Karpas-422 (cell line): Measurements from ENCODE around the gene PSAPL1. TPM values are rescaled to one million over a fixed set of nuclear protein-coding genes. Genes with fewer than 3 reads are reported as not detected.

Source experiments
- DNase-seq: peaks from one replicate; pipeline ENCODE4 v3.0.0-alpha.2; 2015
- H2AFZ ChIP-seq: fragments of 200-600 bp; sonication (generic); 2 replicates; pipeline ENCODE4 v1.6.1; 2014; ENCODE audit warnings: antibody characterized with exemption, low read length, mixed read lengths
- H3K27ac ChIP-seq: fragments of 200-600 bp; sonication (generic); 2 replicates; pipeline ENCODE4 v1.5.1; 2014; ENCODE audit warnings: mild to moderate bottlenecking, low read length, moderate library complexity
- H3K27me3 ChIP-seq: fragments of 200-600 bp; sonication (generic); 2 replicates; pipeline ENCODE4 v1.6.1; 2014; ENCODE audit warnings: low read length, mixed read lengths
- H3K36me3 ChIP-seq: fragments of 200-600 bp; sonication (generic); 2 replicates; pipeline ENCODE4 v1.6.1; 2014; ENCODE audit warnings: low read length, mixed read lengths; ENCODE audit not compliant: insufficient read depth
- H3K4me1 ChIP-seq: fragments of 200-600 bp; sonication (generic); 2 replicates; pipeline ENCODE4 v1.6.1; 2014; ENCODE audit warnings: mild to moderate bottlenecking, low read length, mixed read lengths
- H3K4me2 ChIP-seq: fragments of 200-600 bp; sonication (generic); 2 replicates; pipeline ENCODE4 v1.6.1; 2014; ENCODE audit warnings: low read length, low read depth, mild to moderate bottlenecking; ENCODE audit not compliant: poor library complexity, severe bottlenecking
- H3K4me3 ChIP-seq: fragments of 200-600 bp; sonication (generic); 2 replicates; pipeline ENCODE4 v1.5.1; 2014; ENCODE audit warnings: mild to moderate bottlenecking, antibody characterized with exemption, low read length, mixed read lengths
- H3K79me2 ChIP-seq: fragments of 200-600 bp; sonication (generic); 2 replicates; pipeline ENCODE4 v1.6.1; 2014; ENCODE audit warnings: mild to moderate bottlenecking, low read length, mixed read lengths
- H3K9ac ChIP-seq: fragments of 200-600 bp; sonication (generic); 2 replicates; pipeline ENCODE4 v1.6.0; 2014; ENCODE audit warnings: low read length
- H3K9me2 ChIP-seq: fragments of 200-600 bp; sonication (generic), shearing (Covaris generic); replicated peaks from 2 replicates; pipeline ENCODE4 v1.6.0; 2014; ENCODE audit warnings: mild to moderate bottlenecking, low read length, moderate library complexity; ENCODE audit not compliant: insufficient read depth
- H3K9me3 ChIP-seq: fragments of 300-700, 200-600 bp; sonication (generic); 2 replicates; pipeline ENCODE4 v1.6.1; 2014; ENCODE audit warnings: low read length, mixed read lengths
- H4K20me1 ChIP-seq: fragments of 200-600 bp; sonication (generic); 2 replicates; pipeline ENCODE4 v1.6.1; 2014; ENCODE audit warnings: mild to moderate bottlenecking, antibody characterized with exemption, low read length, low read depth; ENCODE audit not compliant: insufficient read depth
- total RNA-seq: library from RNA; depleted of rRNA; stranded (reverse); fragments of >200 nt; shearing (Covaris generic); gene quantifications from 2 replicates; pipeline ENCODE4 v1.2.3, GENCODE V29; 2014; ENCODE audit warnings: low replicate concordance

Gene PSAPL1
- total RNA-seq, 1 experiment from 2014 or later: not detected

DNA sequence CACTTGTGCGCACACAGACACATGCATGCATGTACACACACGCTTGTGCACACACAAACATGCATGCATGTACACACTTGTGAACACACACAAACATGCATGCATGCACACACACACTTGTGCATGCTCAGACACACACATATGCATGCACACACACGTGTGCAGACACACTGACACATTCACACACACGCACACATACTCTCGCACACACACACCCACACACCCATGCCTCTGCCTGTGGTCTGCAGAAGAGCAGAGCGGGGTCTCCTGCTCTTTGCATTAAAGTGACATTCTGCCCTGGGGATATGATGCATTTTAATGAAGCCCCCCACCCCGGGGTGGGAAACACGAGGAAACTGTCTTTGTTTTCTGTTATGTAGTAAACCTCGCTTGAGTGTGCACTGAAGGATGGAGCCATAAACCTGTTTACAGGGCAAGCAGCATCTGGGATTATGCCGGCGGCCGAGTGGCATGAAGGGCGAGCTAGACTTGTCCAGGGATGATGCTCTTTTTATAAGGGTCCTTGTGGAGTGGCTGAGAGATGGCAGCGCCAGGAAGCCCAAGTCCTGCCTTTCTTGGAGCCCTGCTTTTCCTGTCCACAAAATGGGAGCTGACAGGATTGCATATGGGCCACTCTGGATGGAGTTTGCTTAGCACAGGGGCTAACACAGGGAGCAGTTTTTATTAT, 17.8 kb downstream of the PSAPL1 start:
- Histone ChIP-seq H4K20me1 (no peaks in the 10 kb centered on the region), H3K9me3 (no peaks in the 10 kb centered on the region), H3K4me1 (no peaks in the 10 kb centered on the region), H3K4me3 (no peak overlapping the region), H3K9ac (no peak overlapping the region), H3K9me2 (no peaks in the 10 kb centered on the region), H3K4me2 (no peak overlapping the region), H2AFZ (no peak overlapping the region), H3K27ac (no peak overlapping the region), H3K27me3 (no peaks in the 10 kb centered on the region), H3K79me2 (no peaks in the 10 kb centered on the region), H3K36me3 (no peaks in the 10 kb centered on the region)
- DNase-seq: no peak

DNA sequence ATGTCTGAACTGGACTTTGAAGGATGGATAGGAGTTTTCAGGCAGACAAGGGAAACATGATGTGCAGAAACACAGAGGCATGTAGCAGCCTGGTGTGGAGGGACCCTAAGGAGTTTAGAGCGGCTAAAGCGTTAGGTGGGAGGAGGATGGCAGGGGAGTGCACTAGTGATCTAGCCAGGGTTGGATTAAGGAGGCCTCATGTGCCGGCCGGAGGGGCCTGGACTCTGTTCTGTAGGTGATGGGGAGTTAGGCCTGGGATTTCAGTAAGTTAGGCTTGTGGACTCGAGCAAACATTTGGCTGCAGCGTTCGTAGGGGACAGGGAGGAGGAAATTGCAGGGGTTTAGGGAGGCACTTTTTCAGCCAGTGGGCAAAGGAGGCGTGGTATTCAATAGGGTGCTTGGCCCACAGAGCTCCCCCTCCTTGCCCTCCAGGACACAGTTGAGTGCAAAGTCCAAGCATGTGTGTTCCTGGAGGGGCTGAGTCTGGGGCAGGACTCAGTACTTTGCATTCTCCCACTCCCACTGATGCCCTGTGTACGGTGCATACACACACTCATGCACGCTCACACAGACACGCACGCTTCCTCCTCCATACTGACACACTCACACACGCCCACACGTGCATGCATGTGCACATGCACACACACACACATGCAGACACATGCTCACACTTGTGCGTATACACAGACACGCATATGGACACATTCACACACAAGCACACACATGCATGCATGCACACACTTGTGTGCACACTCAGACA, 18.6 kb downstream of the PSAPL1 start:
- Histone ChIP-seq H3K4me2 (no peak overlapping the region), H3K36me3 (no peaks in the 10 kb centered on the region), H3K27me3 (no peaks in the 10 kb centered on the region), H3K79me2 (no peaks in the 10 kb centered on the region), H3K4me1 (no peaks in the 10 kb centered on the region), H3K9me3 (no peaks in the 10 kb centered on the region), H3K27ac (no peak overlapping the region), H3K4me3 (no peak overlapping the region), H4K20me1 (no peaks in the 10 kb centered on the region), H3K9ac (no peak overlapping the region), H3K9me2 (no peaks in the 10 kb centered on the region), H2AFZ (no peak overlapping the region)
- DNase-seq: no peak

DNA sequence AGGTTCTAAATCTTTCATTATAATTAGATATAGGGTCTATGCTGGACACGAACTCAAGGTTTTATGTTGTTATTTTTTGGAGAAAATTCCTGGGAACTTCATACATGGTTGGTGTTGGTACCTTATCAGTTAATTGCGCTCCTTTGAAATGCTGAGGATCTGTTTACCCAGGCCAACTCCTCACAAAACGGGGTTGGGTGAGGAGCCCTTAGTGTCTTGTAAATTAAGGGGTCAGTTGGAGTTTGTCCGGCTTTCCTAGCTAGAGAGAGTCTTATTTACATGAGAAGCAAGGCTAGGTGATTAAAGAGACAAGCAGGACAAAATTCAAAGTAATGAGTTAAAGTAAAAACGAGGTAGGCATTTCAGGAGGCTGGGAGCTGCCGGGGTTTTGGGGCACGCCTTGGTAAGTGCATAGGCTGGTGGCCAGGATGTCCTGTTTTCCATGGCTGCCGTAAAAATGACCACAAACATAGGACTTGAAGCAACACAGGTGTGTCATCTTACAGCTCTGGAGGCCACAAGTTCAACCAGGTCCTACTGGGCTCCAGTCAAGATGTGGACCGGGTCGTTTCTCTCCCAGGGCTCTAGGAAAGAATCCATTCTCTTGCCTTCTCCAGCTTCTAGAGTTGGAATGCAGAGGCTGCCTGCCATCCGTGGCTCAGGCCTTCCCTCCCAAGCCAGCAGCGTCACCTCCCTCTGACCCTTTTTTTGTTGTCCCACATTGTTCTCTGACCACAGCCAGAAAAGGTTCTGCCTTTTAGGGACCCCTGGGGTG, 19.8 kb downstream of the PSAPL1 start:
- no peak overlapping the region for H3K4me2 ChIP-seq
- H3K9me3 ChIP-seq: no peaks in the 10 kb centered on the region
- no peaks in the 10 kb centered on the region for H4K20me1 ChIP-seq
- no peaks in the 10 kb centered on the region for H3K9me2 ChIP-seq
- no peak overlapping the region for H3K9ac ChIP-seq
- no peaks in the 10 kb centered on the region for H3K27me3 ChIP-seq
- H3K27ac ChIP-seq: no peak overlapping the region
- H2AFZ ChIP-seq: no peak overlapping the region
- no peaks in the 10 kb centered on the region for H3K4me1 ChIP-seq
- no peak overlapping the region for H3K4me3 ChIP-seq
- no peaks in the 10 kb centered on the region for H3K36me3 ChIP-seq
- H3K79me2 ChIP-seq: no peaks in the 10 kb centered on the region
- DNase-seq: no peak

DNA sequence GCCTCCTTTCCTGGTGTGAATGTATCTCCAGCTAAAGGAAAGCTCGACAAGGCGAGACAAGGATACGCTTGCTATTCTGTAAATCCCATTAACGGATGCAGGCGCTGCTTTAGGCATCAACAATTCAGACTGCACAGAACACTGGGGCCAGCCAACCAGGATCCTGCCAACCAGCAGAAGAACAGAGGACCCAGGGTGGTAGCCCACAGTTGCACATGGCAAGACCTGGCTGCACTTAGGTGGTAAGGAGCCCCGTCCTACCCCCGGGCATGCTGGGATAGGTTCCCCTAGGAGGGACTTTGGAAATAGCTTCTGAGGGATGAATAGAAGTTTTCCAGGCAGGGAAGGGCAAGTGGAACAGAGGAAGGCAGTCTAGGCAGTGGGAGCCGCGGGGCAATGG, 20.7 kb downstream of the PSAPL1 start:
- Histone ChIP-seq H3K79me2 (no peaks in the 10 kb centered on the region), H3K4me1 (no peaks in the 10 kb centered on the region), H3K9ac (no peak overlapping the region), H3K27ac (no peak overlapping the region), H3K4me3 (no peak overlapping the region), H3K9me3 (no peaks in the 10 kb centered on the region), H4K20me1 (no peaks in the 10 kb centered on the region), H3K4me2 (no peak overlapping the region), H3K9me2 (no peaks in the 10 kb centered on the region), H2AFZ (no peak overlapping the region), H3K27me3 (no peaks in the 10 kb centered on the region), H3K36me3 (no peaks in the 10 kb centered on the region)
- DNase-seq: no peak

DNA sequence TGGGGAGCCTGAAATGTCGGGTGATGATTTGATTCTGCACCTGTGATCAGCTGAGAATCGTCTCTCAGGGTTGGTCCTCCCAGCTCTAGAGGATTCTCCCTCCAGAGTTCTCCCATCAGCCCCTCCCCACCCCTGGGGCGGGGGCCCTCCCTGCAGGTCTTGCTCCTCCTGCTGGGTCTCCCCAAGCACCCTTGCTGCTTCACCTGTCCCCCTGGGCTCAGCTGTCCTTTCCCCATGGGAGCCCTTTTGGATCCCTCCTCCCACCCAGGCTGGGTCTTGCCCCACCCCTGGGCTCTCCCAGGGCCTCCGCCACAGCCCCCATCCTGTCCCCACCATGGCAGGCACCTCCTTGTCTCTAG, 22.2 kb downstream of the PSAPL1 start:
- Histone ChIP-seq H3K4me3 (no peak overlapping the region), H3K9me3 (no peaks in the 10 kb centered on the region)
- DNase-seq: no peak

DNA sequence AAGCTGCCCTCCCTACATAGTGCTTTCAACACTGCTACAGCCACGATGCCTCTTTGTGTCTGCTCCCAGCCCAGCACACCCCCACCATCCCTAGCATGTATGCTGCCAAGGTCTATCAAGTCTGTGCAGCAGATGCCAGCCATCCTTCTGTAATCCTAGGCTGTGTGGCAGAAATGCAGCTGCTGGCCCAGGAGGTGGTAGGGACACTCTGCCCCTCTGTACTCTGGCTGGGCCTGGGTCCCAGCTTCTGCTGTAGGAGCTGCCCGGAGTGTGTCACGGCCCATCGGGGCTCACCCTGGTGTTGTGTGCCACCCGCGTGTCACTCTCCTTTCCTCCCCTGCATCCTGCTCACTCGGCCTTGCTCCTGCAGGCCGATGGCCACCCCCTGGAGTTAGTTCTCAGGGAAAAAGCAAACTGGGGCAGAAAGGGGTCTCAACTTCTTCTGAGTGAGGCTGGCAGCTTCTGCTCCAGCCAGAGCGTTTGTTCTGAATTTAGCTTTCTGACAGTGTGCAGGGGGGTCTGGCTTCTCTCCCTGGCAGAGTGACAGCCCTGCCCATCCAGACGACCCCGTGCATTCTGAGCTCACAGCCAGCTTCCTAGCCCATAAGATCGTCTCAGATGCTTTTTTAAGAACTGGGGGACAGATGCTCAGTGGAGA, 22.7 kb downstream of the PSAPL1 start:
- Histone ChIP-seq H3K4me2 (no peak overlapping the region), H3K36me3 (no peaks in the 10 kb centered on the region), H3K4me1 (no peaks in the 10 kb centered on the region), H4K20me1 (no peaks in the 10 kb centered on the region), H3K9me2 (no peaks in the 10 kb centered on the region), H2AFZ (no peak overlapping the region), H3K4me3 (no peak overlapping the region), H3K27me3 (no peaks in the 10 kb centered on the region), H3K79me2 (no peaks in the 10 kb centered on the region), H3K9ac (no peak overlapping the region), H3K27ac (no peak overlapping the region), H3K9me3 (no peaks in the 10 kb centered on the region)
- no peak for DNase-seq

More for the DNA sequence above, 22.2 kb downstream of the PSAPL1 start:
- Histone ChIP-seq H3K9me2 (no peaks in the 10 kb centered on the region), H2AFZ (no peak overlapping the region), H3K4me1 (no peaks in the 10 kb centered on the region), H3K36me3 (no peaks in the 10 kb centered on the region), H3K4me2 (no peak overlapping the region), H3K9ac (no peak overlapping the region), H3K79me2 (no peaks in the 10 kb centered on the region), H3K27me3 (no peaks in the 10 kb centered on the region), H3K27ac (no peak overlapping the region), H4K20me1 (no peaks in the 10 kb centered on the region)

DNA sequence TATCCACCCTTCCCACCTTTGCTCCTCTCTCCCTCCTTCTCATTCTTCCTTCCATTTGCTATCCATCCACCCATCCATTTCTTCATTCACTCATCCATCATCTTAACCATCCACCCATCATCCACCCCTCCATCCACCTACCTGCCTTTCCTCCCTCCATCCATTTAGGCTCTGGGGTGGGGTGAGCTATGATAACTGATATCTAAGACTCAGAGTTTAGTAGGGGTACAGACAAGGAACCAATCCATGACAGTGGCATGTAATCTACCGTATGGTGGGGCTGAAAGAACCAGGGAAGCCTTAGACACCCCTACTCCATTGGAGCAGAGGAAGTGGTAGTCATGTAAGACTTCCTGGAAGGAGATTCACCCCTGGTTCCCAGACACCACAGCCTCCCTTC, 23.2 kb downstream of the PSAPL1 start:
- no peaks in the 10 kb centered on the region for H3K79me2 ChIP-seq
- no peak for DNase-seq
- no peaks in the 10 kb centered on the region for H3K9me2 ChIP-seq
- no peaks in the 10 kb centered on the region for H3K36me3 ChIP-seq
- H3K9ac ChIP-seq: no peak overlapping the region
- no peaks in the 10 kb centered on the region for H4K20me1 ChIP-seq
- no peak overlapping the region for H3K4me2 ChIP-seq
- H3K27me3 ChIP-seq: no peaks in the 10 kb centered on the region
- H3K4me1 ChIP-seq: no peaks in the 10 kb centered on the region
- no peak overlapping the region for H3K4me3 ChIP-seq
- H2AFZ ChIP-seq: no peak overlapping the region
- H3K9me3 ChIP-seq: no peaks in the 10 kb centered on the region
- H3K27ac ChIP-seq: no peak overlapping the region

DNA sequence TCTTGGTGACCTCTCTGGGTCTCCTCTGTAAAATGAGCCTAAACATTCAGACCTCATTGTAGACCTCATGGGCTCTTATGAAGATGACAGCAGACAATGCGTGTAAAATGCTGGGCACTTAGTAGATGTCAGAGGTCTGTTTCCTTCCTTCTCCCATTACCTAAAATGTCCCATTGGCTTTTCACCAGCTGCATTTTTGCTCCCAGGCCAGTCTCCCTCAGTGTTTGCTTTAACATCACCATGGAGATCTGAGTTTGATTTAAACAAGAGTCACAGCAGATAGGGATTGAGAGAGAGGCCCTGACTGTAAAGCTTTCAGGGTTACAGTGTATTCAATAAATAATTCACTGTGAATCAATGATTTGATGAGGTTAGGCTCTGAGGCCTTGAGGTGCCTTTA, 24.3 kb downstream of the PSAPL1 start:
- Histone ChIP-seq H2AFZ (no peak overlapping the region), H3K27ac (no peak overlapping the region), H3K27me3 (no peaks in the 10 kb centered on the region), H3K36me3 (no peaks in the 10 kb centered on the region), H3K4me1 (no peaks in the 10 kb centered on the region), H3K9ac (no peak overlapping the region), H3K9me2 (no peaks in the 10 kb centered on the region), H3K4me3 (no peak overlapping the region), H3K9me3 (no peaks in the 10 kb centered on the region), H3K79me2 (no peaks in the 10 kb centered on the region), H3K4me2 (no peak overlapping the region), H4K20me1 (no peaks in the 10 kb centered on the region)
- no peak for DNase-seq
